Measurements from ENCODE around the gene USP47. TPM values are rescaled to one million over a fixed set of nuclear protein-coding genes. Genes with fewer than 3 reads are reported as not detected.

The USP47 gene
- total and polyA plus RNA-seq, 2 of the 8 experiments (the other 6 are each of a cell fraction or from before 2014, with no cell fraction given) = 4.2 to 21.3 TPM

DNA sequence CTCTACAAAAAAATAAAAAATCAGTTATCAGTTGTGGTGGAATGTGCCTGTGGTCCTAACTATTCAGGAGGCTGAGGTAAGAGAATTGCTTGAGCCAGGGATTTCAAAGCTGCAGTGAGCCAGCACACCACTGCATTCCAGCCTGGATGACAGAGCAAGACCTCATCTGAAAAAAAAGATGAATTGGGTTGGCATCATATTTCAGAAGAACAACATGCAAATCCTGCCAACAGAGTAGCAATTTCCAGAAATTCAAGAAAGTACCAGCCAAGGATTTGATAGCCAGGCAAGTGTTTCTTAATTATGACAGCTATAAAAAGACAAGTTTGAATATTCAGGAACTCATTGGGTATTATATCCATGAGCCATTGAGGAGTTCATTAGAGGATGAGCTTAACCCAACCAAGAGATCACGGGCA is 75.2 kb downstream of the USP47 start (continued):
- TF ChIP-seq, protein P1, sequence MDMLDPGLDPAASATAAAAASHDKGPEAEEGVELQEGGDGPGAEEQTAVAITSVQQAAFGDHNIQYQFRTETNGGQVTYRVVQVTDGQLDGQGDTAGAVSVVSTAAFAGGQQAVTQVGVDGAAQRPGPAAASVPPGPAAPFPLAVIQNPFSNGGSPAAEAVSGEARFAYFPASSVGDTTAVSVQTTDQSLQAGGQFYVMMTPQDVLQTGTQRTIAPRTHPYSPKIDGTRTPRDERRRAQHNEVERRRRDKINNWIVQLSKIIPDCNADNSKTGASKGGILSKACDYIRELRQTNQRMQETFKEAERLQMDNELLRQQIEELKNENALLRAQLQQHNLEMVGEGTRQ (IDR thresholded peaks at IDR 0.05; ENCODE audit: low read length) = no peak
- TF ChIP-seq CHD1 (IDR thresholded peaks at IDR 0.05; ENCODE audit: low read depth, low read length) = no peak
